ENCODE data around the gene SSRP1. TPM values are rescaled to one million over a fixed set of nuclear protein-coding genes. Genes with fewer than 3 reads are reported as not detected.

SSRP1 gene
- total and polyA plus RNA-seq, 11 donors = 21.8 to 86.5 (median 41.6) TPM

DNA sequence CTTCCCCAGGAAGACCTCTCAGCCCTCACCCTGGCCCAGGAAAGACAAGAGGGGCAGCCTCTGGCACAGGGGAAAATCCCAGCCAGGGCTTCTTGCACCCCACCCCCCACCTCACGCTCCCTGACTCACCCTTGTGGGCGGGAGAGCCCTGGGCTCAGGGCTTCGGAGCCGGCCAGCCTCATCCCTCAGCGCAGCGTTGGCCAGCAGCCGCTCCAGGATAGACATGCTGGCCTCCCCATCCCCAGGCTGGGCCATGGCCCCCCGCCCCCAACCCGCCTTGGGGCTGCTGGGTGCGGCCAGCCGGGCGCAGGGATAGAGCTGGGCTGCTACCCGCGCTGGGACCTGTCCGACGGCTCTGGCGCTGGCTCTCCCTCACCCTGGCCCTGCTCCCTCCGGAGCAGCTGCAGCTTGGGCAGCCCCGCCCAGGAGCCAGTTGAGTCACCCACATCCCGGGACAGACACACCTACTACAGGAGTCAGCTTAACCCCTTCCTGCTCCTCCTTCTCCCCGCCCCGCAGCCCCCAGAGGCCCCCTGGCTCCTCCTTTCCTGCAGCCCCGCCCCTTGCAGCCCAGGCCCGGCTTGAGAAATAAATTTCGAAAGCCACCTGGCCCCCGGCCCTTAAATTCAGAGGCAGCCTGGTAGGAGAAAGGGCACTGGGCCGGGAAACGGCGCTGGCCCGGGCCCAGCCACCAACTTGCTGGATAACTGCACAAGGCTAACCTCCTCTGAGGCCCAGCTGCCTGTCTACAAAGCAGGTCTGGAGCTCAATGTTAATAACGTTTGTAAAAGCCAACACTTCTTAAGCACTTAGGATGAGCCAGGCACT lies 24.4 kb downstream of the SSRP1 start:
- peaks cover 0 to 82% (median 72%) of the 10 kb centered on the region in 12 donors for H3K4me1 ChIP-seq
- peaks cover 0 to 64% (median 37%) of the 10 kb centered on the region in 9 donors for H3K36me3 ChIP-seq
- DNase-seq = peak; percentile 89 to 96 (median 93)

GRCh38 chr11:57310630-57311086 lies 25.0 kb downstream of the SSRP1 start:
- WGBS, 4 donors = 35 to 58% (median 48%) methylated on average over 6 of the region's 6 CpGs
- intact Hi-C loops (cut with DNase I) = no loop called here
- Histone ChIP-seq H3K27me3 (no peaks in the 10 kb centered on the region), H3K27ac (peak overlapping the region in 11 of 12 donors; percentile 69 to 88 (median 82)), H3K36me3 (peaks cover 0 to 66% (median 36%) of the 10 kb centered on the region in 9 donors), H3K4me3 (peak overlapping the region; percentile 15 to 67 (median 56)), H3K4me1 (peaks cover 0 to 82% (median 71%) of the 10 kb centered on the region in 12 donors), H3K9me3 (no peaks in the 10 kb centered on the region)
- ATAC-seq (no peak), DNase-seq (no peak)
- no peak for TF ChIP-seq POLR2A (IDR thresholded peaks at IDR 0.05)
- TF ChIP-seq, protein P1, sequence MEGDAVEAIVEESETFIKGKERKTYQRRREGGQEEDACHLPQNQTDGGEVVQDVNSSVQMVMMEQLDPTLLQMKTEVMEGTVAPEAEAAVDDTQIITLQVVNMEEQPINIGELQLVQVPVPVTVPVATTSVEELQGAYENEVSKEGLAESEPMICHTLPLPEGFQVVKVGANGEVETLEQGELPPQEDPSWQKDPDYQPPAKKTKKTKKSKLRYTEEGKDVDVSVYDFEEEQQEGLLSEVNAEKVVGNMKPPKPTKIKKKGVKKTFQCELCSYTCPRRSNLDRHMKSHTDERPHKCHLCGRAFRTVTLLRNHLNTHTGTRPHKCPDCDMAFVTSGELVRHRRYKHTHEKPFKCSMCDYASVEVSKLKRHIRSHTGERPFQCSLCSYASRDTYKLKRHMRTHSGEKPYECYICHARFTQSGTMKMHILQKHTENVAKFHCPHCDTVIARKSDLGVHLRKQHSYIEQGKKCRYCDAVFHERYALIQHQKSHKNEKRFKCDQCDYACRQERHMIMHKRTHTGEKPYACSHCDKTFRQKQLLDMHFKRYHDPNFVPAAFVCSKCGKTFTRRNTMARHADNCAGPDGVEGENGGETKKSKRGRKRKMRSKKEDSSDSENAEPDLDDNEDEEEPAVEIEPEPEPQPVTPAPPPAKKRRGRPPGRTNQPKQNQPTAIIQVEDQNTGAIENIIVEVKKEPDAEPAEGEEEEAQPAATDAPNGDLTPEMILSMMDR (IDR thresholded peaks at IDR 0.05) = no peak

More for the DNA sequence above, 24.4 kb downstream of the SSRP1 start:
- peak; percentile 89 to 96 (median 96) for ATAC-seq
- Histone ChIP-seq H3K27ac (peak overlapping the region in 11 of 12 donors; percentile 69 to 88 (median 82)), H3K9me3 (no peaks in the 10 kb centered on the region), H3K4me3 (peak overlapping the region; percentile 15 to 67 (median 56)), H3K27me3 (no peaks in the 10 kb centered on the region)
- TF ChIP-seq POLR2A (IDR thresholded peaks at IDR 0.05) = peak in 1 of 2 donors; percentile 75
- TF ChIP-seq, protein P1 (IDR thresholded peaks at IDR 0.05) = no peak
- WGBS, 4 donors = 1 to 4% (median 1%) methylated on average over 14 to 31 of the region's 31 CpGs
- intact Hi-C loops (cut with DNase I) = no loop called here

- intact Hi-C loops (cut with DNase I) = no loop called here
- peak overlapping the region in 1 of 12 donors; percentile 60 for H3K4me3 ChIP-seq
- peaks cover 0 to 69% (median 36%) of the 10 kb centered on the region in 9 donors for H3K36me3 ChIP-seq
- peaks cover 0 to 81% (median 69%) of the 10 kb centered on the region in 12 donors for H3K4me1 ChIP-seq
- TF ChIP-seq, protein P1 (IDR thresholded peaks at IDR 0.05) = no peak
- no peak for TF ChIP-seq POLR2A (IDR thresholded peaks at IDR 0.05)
- DNase-seq (no peak), ATAC-seq (no peak)
- H3K27me3 ChIP-seq = no peaks in the 10 kb centered on the region
- peak overlapping the region in 7 of 12 donors; percentile 69 to 88 (median 82) for H3K27ac ChIP-seq
- no peaks in the 10 kb centered on the region for H3K9me3 ChIP-seq
- 76 to 89% (median 81%) methylated on average over 4 to 6 of the region's 6 CpGs for WGBS, 4 donors
Measured at GRCh38 chr11:57310091-57310490, 25.6 kb downstream of the SSRP1 start.

All from heart left ventricle (tissue), 16 donors.